ENCODE results near the gene BRD1. TPM values are rescaled to one million over a fixed set of nuclear protein-coding genes. Genes with fewer than 3 reads are reported as not detected.

The BRD1 gene
- total and polyA plus RNA-seq, 9 of the 15 experiments (the other 6 are each of a cell fraction or from before 2014, with no cell fraction given), result 0.42 to 17.6 (median 5.5) TPM

DNA sequence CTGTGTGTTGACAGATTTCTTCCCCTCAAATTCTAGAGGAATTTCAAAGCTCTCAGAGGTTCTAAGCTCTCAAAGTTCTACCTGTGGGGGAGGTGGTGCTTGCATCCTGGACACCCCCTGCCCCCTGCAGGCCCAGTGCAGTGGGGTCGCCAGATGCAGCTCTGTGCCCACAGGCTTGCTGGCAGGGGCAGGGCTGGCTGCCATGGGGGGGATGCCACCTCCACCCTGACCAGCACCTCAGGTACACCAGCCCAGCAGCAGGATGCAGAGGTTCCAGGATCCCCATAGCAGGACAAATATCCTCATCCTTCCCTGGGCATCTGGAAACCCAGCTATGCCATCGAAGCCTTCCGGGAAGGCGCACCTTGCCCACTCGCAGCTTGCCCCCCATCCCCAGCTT, 91.1 kb downstream of the BRD1 start (continued):
- TF ChIP-seq, protein P1, sequence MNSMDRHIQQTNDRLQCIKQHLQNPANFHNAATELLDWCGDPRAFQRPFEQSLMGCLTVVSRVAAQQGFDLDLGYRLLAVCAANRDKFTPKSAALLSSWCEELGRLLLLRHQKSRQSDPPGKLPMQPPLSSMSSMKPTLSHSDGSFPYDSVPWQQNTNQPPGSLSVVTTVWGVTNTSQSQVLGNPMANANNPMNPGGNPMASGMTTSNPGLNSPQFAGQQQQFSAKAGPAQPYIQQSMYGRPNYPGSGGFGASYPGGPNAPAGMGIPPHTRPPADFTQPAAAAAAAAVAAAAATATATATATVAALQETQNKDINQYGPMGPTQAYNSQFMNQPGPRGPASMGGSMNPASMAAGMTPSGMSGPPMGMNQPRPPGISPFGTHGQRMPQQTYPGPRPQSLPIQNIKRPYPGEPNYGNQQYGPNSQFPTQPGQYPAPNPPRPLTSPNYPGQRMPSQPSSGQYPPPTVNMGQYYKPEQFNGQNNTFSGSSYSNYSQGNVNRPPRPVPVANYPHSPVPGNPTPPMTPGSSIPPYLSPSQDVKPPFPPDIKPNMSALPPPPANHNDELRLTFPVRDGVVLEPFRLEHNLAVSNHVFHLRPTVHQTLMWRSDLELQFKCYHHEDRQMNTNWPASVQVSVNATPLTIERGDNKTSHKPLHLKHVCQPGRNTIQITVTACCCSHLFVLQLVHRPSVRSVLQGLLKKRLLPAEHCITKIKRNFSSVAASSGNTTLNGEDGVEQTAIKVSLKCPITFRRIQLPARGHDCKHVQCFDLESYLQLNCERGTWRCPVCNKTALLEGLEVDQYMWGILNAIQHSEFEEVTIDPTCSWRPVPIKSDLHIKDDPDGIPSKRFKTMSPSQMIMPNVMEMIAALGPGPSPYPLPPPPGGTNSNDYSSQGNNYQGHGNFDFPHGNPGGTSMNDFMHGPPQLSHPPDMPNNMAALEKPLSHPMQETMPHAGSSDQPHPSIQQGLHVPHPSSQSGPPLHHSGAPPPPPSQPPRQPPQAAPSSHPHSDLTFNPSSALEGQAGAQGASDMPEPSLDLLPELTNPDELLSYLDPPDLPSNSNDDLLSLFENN (IDR thresholded peaks at IDR 0.05; ENCODE audit: low read depth in 2 of 2, low read length in 2 of 2), result no peak
- TF ChIP-seq ELF2 (CRISPR knock-in tag; IDR thresholded peaks at IDR 0.05) (no peak), MEF2D (tag; conservative IDR thresholded peaks at IDR 0.05; ENCODE audit: low read depth) (no peak), ZNF23 (CRISPR knock-in tag; IDR thresholded peaks at IDR 0.05) (no peak), MBD2 (IDR thresholded peaks at IDR 0.05; ENCODE audit: borderline replicate concordance, low read depth) (no peak), ZSCAN32 (CRISPR knock-in tag; IDR thresholded peaks at IDR 0.05) (no peak)
- TF ChIP-seq, protein P2, sequence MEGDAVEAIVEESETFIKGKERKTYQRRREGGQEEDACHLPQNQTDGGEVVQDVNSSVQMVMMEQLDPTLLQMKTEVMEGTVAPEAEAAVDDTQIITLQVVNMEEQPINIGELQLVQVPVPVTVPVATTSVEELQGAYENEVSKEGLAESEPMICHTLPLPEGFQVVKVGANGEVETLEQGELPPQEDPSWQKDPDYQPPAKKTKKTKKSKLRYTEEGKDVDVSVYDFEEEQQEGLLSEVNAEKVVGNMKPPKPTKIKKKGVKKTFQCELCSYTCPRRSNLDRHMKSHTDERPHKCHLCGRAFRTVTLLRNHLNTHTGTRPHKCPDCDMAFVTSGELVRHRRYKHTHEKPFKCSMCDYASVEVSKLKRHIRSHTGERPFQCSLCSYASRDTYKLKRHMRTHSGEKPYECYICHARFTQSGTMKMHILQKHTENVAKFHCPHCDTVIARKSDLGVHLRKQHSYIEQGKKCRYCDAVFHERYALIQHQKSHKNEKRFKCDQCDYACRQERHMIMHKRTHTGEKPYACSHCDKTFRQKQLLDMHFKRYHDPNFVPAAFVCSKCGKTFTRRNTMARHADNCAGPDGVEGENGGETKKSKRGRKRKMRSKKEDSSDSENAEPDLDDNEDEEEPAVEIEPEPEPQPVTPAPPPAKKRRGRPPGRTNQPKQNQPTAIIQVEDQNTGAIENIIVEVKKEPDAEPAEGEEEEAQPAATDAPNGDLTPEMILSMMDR (IDR thresholded peaks at IDR 0.05 in 2 of 3, conservative IDR thresholded peaks at IDR 0.05 in 1 of 3; ENCODE audit: insufficient read depth in 2 of 3, low read depth in 1 of 3, low read length in 3 of 3), result no peak

All from K562 (cell line).